K562 (cell line): Measurements from ENCODE around the gene MRPL10. TPM values are rescaled to one million over a fixed set of nuclear protein-coding genes. Genes with fewer than 3 reads are reported as not detected.

ENCODE experiments used
- ASH1L ChIP-seq: fragments of 450-650 bp; IDR thresholded peaks from 2 replicates; pipeline ENCODE4 v1.6.1; 2018; ENCODE audit warnings: borderline replicate concordance, mild to moderate bottlenecking, low read depth; ENCODE audit not compliant: partially characterized antibody
- E2F5 ChIP-seq: sonication (generic); formaldehyde crosslinking; IDR thresholded peaks from 2 replicates; pipeline ENCODE4 v1.8.0; 2022; ENCODE audit warnings: mild to moderate bottlenecking, missing genetic modification reagents
- HNRNPLL ChIP-seq: fragments of 200-400 bp; formaldehyde crosslinking; IDR thresholded peaks from 2 replicates; pipeline ENCODE4 v1.6.1; 2017; ENCODE audit warnings: low read length, low read depth, mild to moderate bottlenecking; ENCODE audit not compliant: poor library complexity, severe bottlenecking
- KAT7 ChIP-seq: sonication (generic); formaldehyde crosslinking; IDR thresholded peaks from 2 replicates; pipeline ENCODE4 v1.8.0; 2022; ENCODE audit warnings: missing genetic modification reagents, mild to moderate bottlenecking, borderline replicate concordance
- KDM5B ChIP-seq: fragments of 200-600 bp; sonication (generic); IDR thresholded peaks from 2 replicates; pipeline ENCODE4 v1.6.1; 2012; ENCODE audit warnings: low read depth, mild to moderate bottlenecking, moderate library complexity, low read length, control low read depth, inconsistent platforms; ENCODE audit not compliant: insufficient replicate concordance
- NFE2 ChIP-seq: IDR thresholded peaks from 2 replicates; pipeline ENCODE4 v1.6.1; 2014; ENCODE audit warnings: antibody characterized with exemption, low read depth
- NR3C1 ChIP-seq: sonication (generic); formaldehyde crosslinking; IDR thresholded peaks from 2 replicates; pipeline ENCODE4 v1.8.1; 2022; ENCODE audit warnings: missing genetic modification reagents
- POLR2AphosphoS2 ChIP-seq: IDR thresholded peaks from 2 replicates; pipeline ENCODE4 v1.6.1; 2012; ENCODE audit warnings: low read length, improper control_type of control experiment
- POLR2G ChIP-seq: fragments of 200-400 bp; formaldehyde crosslinking; IDR thresholded peaks from 2 replicates; pipeline ENCODE4 v1.6.1; 2017; ENCODE audit warnings: low read depth, mild to moderate bottlenecking, antibody characterized with exemption, low read length, moderate library complexity
- POLR3G ChIP-seq: IDR thresholded peaks from 2 replicates; pipeline ENCODE4 v1.6.1; 2011; ENCODE audit not compliant: insufficient read length, insufficient replicate concordance; ENCODE audit errors: extremely low read depth
- PURB ChIP-seq: sonication (generic); formaldehyde crosslinking; IDR thresholded peaks from 2 replicates; pipeline ENCODE4 v1.9.0; 2021; ENCODE audit warnings: low read depth, mild to moderate bottlenecking, missing genetic modification reagents
- RBM25 ChIP-seq: fragments of 200-400 bp; formaldehyde crosslinking; IDR thresholded peaks from 2 replicates; pipeline ENCODE4 v1.6.1; 2018; ENCODE audit warnings: low read length, low read depth, moderate library complexity; ENCODE audit not compliant: severe bottlenecking
- RBM39 ChIP-seq: fragments of 200-400 bp; formaldehyde crosslinking; optimal IDR thresholded peaks from 2 replicates; pipeline ENCODE3; 2018; ENCODE audit warnings: low read depth, low read length
- SNIP1 ChIP-seq: fragments of 450-650 bp; IDR thresholded peaks from 2 replicates; pipeline ENCODE4 v1.7.1; 2017; ENCODE audit warnings: low read depth, mild to moderate bottlenecking
- SP1 ChIP-seq: sonication (generic); formaldehyde crosslinking; IDR thresholded peaks from 2 replicates; pipeline ENCODE4 v1.8.1; 2022; ENCODE audit warnings: mild to moderate bottlenecking, missing genetic modification reagents
- TAL1 ChIP-seq: fragments of 450-650 bp; IDR thresholded peaks from 2 replicates; pipeline ENCODE4 v1.6.1; 2016; ENCODE audit warnings: mild to moderate bottlenecking
- ZNF586 ChIP-seq: fragments of 450-650 bp; formaldehyde crosslinking; conservative IDR thresholded peaks from 2 replicates; pipeline ENCODE4 v1.4.0; 2020; ENCODE audit warnings: mild to moderate bottlenecking, moderate library complexity
- polyA plus RNA-seq, 8 experiments: library from polyadenylated mRNA; depleted of rRNA in 4 of 8; stranded (reverse) in 5 of 8; unstranded in 3 of 8; fragments of >200 nt; fragmentation: Nextera tagmentation in 2 of 8; fragmentation: Illumina TruSeq in 1 of 8; extraction: Ambion mirVana in 2 of 8; extraction: Trizol in 1 of 8; gene quantifications; 2 replicates each; pipeline versions ENCODE4 v1.2.1 to v1.2.3, GENCODE V29; 2011 to 2014; ENCODE audit warnings: inconsistent platforms in 1 of 8, missing spikeins in 1 of 8
- total RNA-seq, 7 experiments: library from RNA; depleted of rRNA in 6 of 7; stranded (reverse); fragments of >200 nt in 6 of 7; fragmentation: Illumina TruSeq in 2 of 7; extraction: Trizol in 2 of 7; gene quantifications; 2 replicates each; pipeline versions ENCODE4 v1.2.1 to v1.2.3, GENCODE V29; 2011 to 2021; ENCODE audit warnings: low replicate concordance in 1 of 7
- TF ChIP-seq, protein P1 (sequence below): fragments of 450-650 bp; IDR thresholded peaks from 2 replicates; pipeline ENCODE4 v1.6.1; 2018; ENCODE audit warnings: mild to moderate bottlenecking, low read depth; ENCODE audit not compliant: partially characterized antibody
- TF ChIP-seq, protein P2 (sequence below): fragments of 250-450 bp; sonication (Bioruptor Pico); IDR thresholded peaks from 2 replicates; pipeline ENCODE4 v1.9.0; 2021; ENCODE audit warnings: mild to moderate bottlenecking
- TF ChIP-seq, protein P3 (sequence below): fragments of 450-650 bp; IDR thresholded peaks from 2 replicates; pipeline ENCODE4 v1.6.1; 2016; ENCODE audit warnings: mild to moderate bottlenecking
- TF ChIP-seq, protein P4 (sequence below): fragments of 250-450 bp; sonication (Bioruptor Pico); IDR thresholded peaks from 2 replicates; pipeline ENCODE4 v1.5.0; 2020; ENCODE audit warnings: mild to moderate bottlenecking

Gene MRPL10
- total and polyA plus RNA-seq, 9 of the 15 experiments (the other 6 are each of a cell fraction or from before 2014, with no cell fraction given): 27.8 to 105 (median 67.3) TPM

- TF ChIP-seq, protein P1, sequence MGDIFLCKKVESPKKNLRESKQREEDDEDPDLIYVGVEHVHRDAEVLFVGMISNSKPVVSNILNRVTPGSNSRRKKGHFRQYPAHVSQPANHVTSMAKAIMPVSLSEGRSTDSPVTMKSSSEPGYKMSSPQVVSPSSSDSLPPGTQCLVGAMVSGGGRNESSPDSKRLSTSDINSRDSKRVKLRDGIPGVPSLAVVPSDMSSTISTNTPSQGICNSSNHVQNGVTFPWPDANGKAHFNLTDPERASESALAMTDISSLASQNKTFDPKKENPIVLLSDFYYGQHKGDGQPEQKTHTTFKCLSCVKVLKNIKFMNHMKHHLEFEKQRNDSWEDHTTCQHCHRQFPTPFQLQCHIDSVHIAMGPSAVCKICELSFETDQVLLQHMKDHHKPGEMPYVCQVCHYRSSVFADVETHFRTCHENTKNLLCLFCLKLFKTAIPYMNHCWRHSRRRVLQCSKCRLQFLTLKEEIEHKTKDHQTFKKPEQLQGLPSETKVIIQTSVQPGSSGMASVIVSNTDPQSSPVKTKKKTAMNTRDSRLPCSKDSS: no peak
- TF ChIP-seq NR3C1 (CRISPR knock-in tag): no peak
- no peak for TF ChIP-seq ASH1L
- TF ChIP-seq ZNF586 (CRISPR knock-in tag): no peak
- no peak for TF ChIP-seq SNIP1
- TF ChIP-seq NFE2: no peak
- TF ChIP-seq KAT7 (CRISPR knock-in tag): peak; percentile 79; the same call in 1 of the 2 replicates
- no peak for TF ChIP-seq POLR2AphosphoS2
- TF ChIP-seq RBM25: no peak
- no peak for TF ChIP-seq E2F5 (CRISPR knock-in tag)
- TF ChIP-seq TAL1: no peak
- TF ChIP-seq, protein P2, sequence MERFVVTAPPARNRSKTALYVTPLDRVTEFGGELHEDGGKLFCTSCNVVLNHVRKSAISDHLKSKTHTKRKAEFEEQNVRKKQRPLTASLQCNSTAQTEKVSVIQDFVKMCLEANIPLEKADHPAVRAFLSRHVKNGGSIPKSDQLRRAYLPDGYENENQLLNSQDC (CRISPR knock-in tag): no peak
- TF ChIP-seq SP1 (CRISPR knock-in tag): peak; percentile 70; the same call in 1 of the 2 replicates
- no peak for TF ChIP-seq RBM39
- TF ChIP-seq HNRNPLL: peak; percentile 75
- TF ChIP-seq, protein P3, sequence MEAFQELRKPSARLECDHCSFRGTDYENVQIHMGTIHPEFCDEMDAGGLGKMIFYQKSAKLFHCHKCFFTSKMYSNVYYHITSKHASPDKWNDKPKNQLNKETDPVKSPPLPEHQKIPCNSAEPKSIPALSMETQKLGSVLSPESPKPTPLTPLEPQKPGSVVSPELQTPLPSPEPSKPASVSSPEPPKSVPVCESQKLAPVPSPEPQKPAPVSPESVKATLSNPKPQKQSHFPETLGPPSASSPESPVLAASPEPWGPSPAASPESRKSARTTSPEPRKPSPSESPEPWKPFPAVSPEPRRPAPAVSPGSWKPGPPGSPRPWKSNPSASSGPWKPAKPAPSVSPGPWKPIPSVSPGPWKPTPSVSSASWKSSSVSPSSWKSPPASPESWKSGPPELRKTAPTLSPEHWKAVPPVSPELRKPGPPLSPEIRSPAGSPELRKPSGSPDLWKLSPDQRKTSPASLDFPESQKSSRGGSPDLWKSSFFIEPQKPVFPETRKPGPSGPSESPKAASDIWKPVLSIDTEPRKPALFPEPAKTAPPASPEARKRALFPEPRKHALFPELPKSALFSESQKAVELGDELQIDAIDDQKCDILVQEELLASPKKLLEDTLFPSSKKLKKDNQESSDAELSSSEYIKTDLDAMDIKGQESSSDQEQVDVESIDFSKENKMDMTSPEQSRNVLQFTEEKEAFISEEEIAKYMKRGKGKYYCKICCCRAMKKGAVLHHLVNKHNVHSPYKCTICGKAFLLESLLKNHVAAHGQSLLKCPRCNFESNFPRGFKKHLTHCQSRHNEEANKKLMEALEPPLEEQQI: no peak
- TF ChIP-seq PURB (CRISPR knock-in tag): no peak
- TF ChIP-seq POLR3G: no peak
- peak; percentile 90 for TF ChIP-seq KDM5B
- TF ChIP-seq POLR2G: peak; percentile 94
- TF ChIP-seq, protein P4, sequence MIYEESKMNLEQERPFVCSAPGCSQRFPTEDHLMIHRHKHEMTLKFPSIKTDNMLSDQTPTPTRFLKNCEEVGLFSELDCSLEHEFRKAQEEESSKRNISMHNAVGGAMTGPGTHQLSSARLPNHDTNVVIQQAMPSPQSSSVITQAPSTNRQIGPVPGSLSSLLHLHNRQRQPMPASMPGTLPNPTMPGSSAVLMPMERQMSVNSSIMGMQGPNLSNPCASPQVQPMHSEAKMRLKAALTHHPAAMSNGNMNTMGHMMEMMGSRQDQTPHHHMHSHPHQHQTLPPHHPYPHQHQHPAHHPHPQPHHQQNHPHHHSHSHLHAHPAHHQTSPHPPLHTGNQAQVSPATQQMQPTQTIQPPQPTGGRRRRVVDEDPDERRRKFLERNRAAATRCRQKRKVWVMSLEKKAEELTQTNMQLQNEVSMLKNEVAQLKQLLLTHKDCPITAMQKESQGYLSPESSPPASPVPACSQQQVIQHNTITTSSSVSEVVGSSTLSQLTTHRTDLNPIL (CRISPR knock-in tag): no peak
Measured at GRCh38 chr17:47850692-47851573, 19.6 kb upstream of the MRPL10 start, which contains the start of gene SP6 (continued).
